IMR-90 (cell line): Measurements from ENCODE around the gene PPP3CB. TPM values are rescaled to one million over a fixed set of nuclear protein-coding genes. Genes with fewer than 3 reads are reported as not detected.

ENCODE experiments used
- ATAC-seq: fragments of 200-7000 bp; cut with Tn5 transposase; 2 replicates; pipeline ENCODE4 v1.9.1; 2020; ENCODE audit warnings: low read depth, mild to moderate bottlenecking, moderate library complexity
- BruUV-seq: library from RNA; stranded (reverse); fragments of 400-500 nt; replicated peaks from 2 replicates; lab custom pipeline; 2021; lab: Mats Ljungman, UMichigan
- CTCF ChIA-PET: fragments of 300-600 bp; formaldehyde crosslinking; extraction: SDS; loops from one replicate; lab custom pipeline; 2021; ENCODE audit warnings: antibody characterized with exemption; lab: Yijun Ruan, JAX
- POLR2A ChIA-PET: fragments of 300-600 bp; sonication (Branson Sonifier 250); formaldehyde crosslinking; loops from one replicate; lab custom pipeline; 2022; ENCODE audit warnings: antibody characterized with exemption; ENCODE audit not compliant: unreplicated experiment; lab: Charles Lee
- DNase-seq: peaks from one replicate; pipeline ENCODE4 v3.0.0; 2013
- H2AFZ ChIP-seq: replicated peaks from 2 replicates; pipeline ENCODE3; 2013; ENCODE audit warnings: low read length, mild to moderate bottlenecking; ENCODE audit not compliant: poor library complexity
- H2AK5ac ChIP-seq: 2 replicates; pipeline ENCODE4 v1.6.1; 2013; ENCODE audit warnings: low read depth, low read length, inconsistent platforms
- H2AK9ac ChIP-seq: replicated peaks from 2 replicates; pipeline ENCODE3; 2013; ENCODE audit warnings: mild to moderate bottlenecking, low read depth, low read length, moderate library complexity; ENCODE audit not compliant: poor library complexity
- H2BK120ac ChIP-seq: 2 replicates; pipeline ENCODE4 v1.6.1; 2013; ENCODE audit warnings: low read depth, low read length, inconsistent platforms
- H2BK15ac ChIP-seq: 3 replicates; pipeline ENCODE4 v1.6.1; 2013; ENCODE audit warnings: low read depth, low read length, inconsistent platforms
- H2BK20ac ChIP-seq: 2 replicates; pipeline ENCODE4 v1.6.1; 2013; ENCODE audit warnings: low read depth, mild to moderate bottlenecking, inconsistent platforms, low read length, moderate library complexity
- H2BK5ac ChIP-seq: 2 replicates; pipeline ENCODE4 v1.6.1; 2013; ENCODE audit warnings: mild to moderate bottlenecking, low read depth, low read length, inconsistent platforms; ENCODE audit not compliant: poor library complexity, severe bottlenecking
- H3K14ac ChIP-seq: replicated peaks from 2 replicates; pipeline ENCODE4 v1.6.1; 2013; ENCODE audit warnings: low read depth, low read length, inconsistent platforms
- H3K18ac ChIP-seq: 2 replicates; pipeline ENCODE4 v1.6.1; 2013; ENCODE audit warnings: low read depth, low read length, control low read depth
- H3K23ac ChIP-seq: 2 replicates; pipeline ENCODE4 v1.6.1; 2013; ENCODE audit warnings: low read depth, low read length, inconsistent platforms
- H3K27ac ChIP-seq: 2 replicates; pipeline ENCODE4 v1.5.1; 2013; ENCODE audit warnings: mild to moderate bottlenecking, control low read depth, low read length; ENCODE audit not compliant: insufficient read depth
- H3K27me3 ChIP-seq: 2 replicates; pipeline ENCODE4 v1.6.1; 2013; ENCODE audit warnings: low read length; ENCODE audit not compliant: control insufficient read depth, insufficient read depth
- H3K36me3 ChIP-seq: 2 replicates; pipeline ENCODE4 v1.6.1; 2013; ENCODE audit warnings: low read length, mixed read lengths; ENCODE audit not compliant: control insufficient read depth, insufficient read depth
- H3K4ac ChIP-seq: 2 replicates; pipeline ENCODE4 v1.6.1; 2013; ENCODE audit warnings: low read depth, low read length, inconsistent platforms
- H3K4me1 ChIP-seq: 2 replicates; pipeline ENCODE4 v1.6.1; 2013; ENCODE audit warnings: low read length, mixed read lengths; ENCODE audit not compliant: control insufficient read depth, insufficient read depth
- H3K4me2 ChIP-seq: 2 replicates; pipeline ENCODE4 v1.6.1; 2013; ENCODE audit warnings: low read depth, mild to moderate bottlenecking, control low read depth, low read length, moderate library complexity
- H3K4me3 ChIP-seq: 2 replicates; pipeline ENCODE4 v1.5.1; 2013; ENCODE audit warnings: low read depth, mild to moderate bottlenecking, control low read depth, low read length, moderate library complexity; ENCODE audit not compliant: insufficient read depth
- H3K56ac ChIP-seq: 2 replicates; pipeline ENCODE4 v1.6.1; 2013; ENCODE audit warnings: low read length, inconsistent platforms; ENCODE audit not compliant: insufficient read depth; ENCODE audit errors: extremely low read depth
- H3K79me1 ChIP-seq, 2 experiments: 2 replicates each; pipeline ENCODE4 v1.6.1; 2013; ENCODE audit warnings: low read length in 2 of 2, inconsistent platforms in 1 of 2, low read depth in 1 of 2
- H3K9ac ChIP-seq: 2 replicates; pipeline ENCODE4 v1.6.1; 2013; ENCODE audit warnings: low read depth, low read length, control low read depth
- H3K9me1 ChIP-seq: 2 replicates; pipeline ENCODE4 v1.6.1; 2013; ENCODE audit warnings: low read length, inconsistent platforms; ENCODE audit not compliant: insufficient read depth
- H3K9me3 ChIP-seq: 2 replicates; pipeline ENCODE4 v1.6.1; 2013; ENCODE audit warnings: low read length; ENCODE audit not compliant: control insufficient read depth, insufficient read depth
- H4K20me1 ChIP-seq: 2 replicates; pipeline ENCODE4 v1.6.1; 2013; ENCODE audit warnings: low read length, inconsistent platforms; ENCODE audit not compliant: insufficient read depth
- H4K5ac ChIP-seq: 2 replicates; pipeline ENCODE4 v1.6.1; 2013; ENCODE audit warnings: mild to moderate bottlenecking, low read depth, low read length, control low read depth
- H4K8ac ChIP-seq, 2 experiments: 2 replicates each; pipeline ENCODE4 v1.6.1; 2013; ENCODE audit warnings: low read depth in 2 of 2, low read length in 2 of 2, control low read depth in 1 of 2, inconsistent platforms in 1 of 2
- H4K91ac ChIP-seq: 2 replicates; pipeline ENCODE4 v1.6.1; 2013; ENCODE audit warnings: low read depth, low read length, inconsistent platforms; ENCODE audit not compliant: insufficient read depth
- CEBPB ChIP-seq: IDR thresholded peaks from 2 replicates; pipeline ENCODE4 v1.6.1; 2012; ENCODE audit warnings: low read depth, low read length, improper control_type of control experiment
- FOS ChIP-seq: fragments of 150-350 bp; IDR thresholded peaks from 2 replicates; pipeline ENCODE4 v1.6.1; 2016; ENCODE audit warnings: low read depth, low read length
- RCOR1 ChIP-seq: IDR thresholded peaks from 2 replicates; pipeline ENCODE4 v1.6.1; 2012; ENCODE audit warnings: mild to moderate bottlenecking, low read length, improper control_type of control experiment; ENCODE audit not compliant: insufficient replicate concordance
- RFX5 ChIP-seq: IDR thresholded peaks from 2 replicates; pipeline ENCODE4 v1.8.0; 2012; ENCODE audit warnings: low read depth, mild to moderate bottlenecking, low read length, moderate library complexity
- SMC3 ChIP-seq: fragments of 150-350 bp; IDR thresholded peaks from 2 replicates; pipeline ENCODE4 v1.6.1; 2016; ENCODE audit warnings: low read depth, mild to moderate bottlenecking, antibody characterized with exemption, low read length, moderate library complexity
- WGBS, 2 experiments: methylation state at CpG; one replicate each; pipeline versions ENCODE4 v1.1.5 to v1.1.7; 2013; ENCODE audit warnings: missing lambda C conversion rate in 2 of 2; ENCODE audit not compliant: insufficient read length in 1 of 2; ENCODE audit errors: extremely low coverage in 2 of 2; 5-methylcytosine and 5-hydroxymethylcytosine counted together
- dilution Hi-C: fragments of 300-500 bp; cut with HindIII; formaldehyde crosslinking; loops from one replicate; pipeline ENCODE4 v1.14.3; 2018; ENCODE audit warnings: low sequenced_read_pairs; ENCODE audit not compliant: unreplicated experiment
- in situ Hi-C: fragments of 300-500 bp; cut with MboI; formaldehyde crosslinking; loops from 3 replicates; pipeline ENCODE4 v1.14.3; 2019; ENCODE audit warnings: low sequenced_read_pairs, inconsistent platforms, mixed read lengths
- intact Hi-C: fragments of 100-400 bp; cut with micrococcal nuclease; formaldehyde crosslinking; loops from 2 replicates; pipeline ENCODE4 v1.10.0; 2022
- polyA plus RNA-seq, 3 experiments: library from polyadenylated mRNA; depleted of rRNA; stranded (reverse); fragments of >200 nt; gene quantifications; 2 replicates each; pipeline ENCODE4 v1.2.3, GENCODE V29; 2012; ENCODE audit warnings: low replicate concordance in 1 of 3
- total RNA-seq: library from RNA; depleted of rRNA; stranded (reverse); fragments of >200 nt; gene quantifications from 2 replicates; pipeline ENCODE4 v1.2.3, GENCODE V29; 2012

PPP3CB gene
- total and polyA plus RNA-seq, 2 of the 4 experiments (the other 2 are of a cell fraction), result 22.9 to 36.4 TPM

DNA sequence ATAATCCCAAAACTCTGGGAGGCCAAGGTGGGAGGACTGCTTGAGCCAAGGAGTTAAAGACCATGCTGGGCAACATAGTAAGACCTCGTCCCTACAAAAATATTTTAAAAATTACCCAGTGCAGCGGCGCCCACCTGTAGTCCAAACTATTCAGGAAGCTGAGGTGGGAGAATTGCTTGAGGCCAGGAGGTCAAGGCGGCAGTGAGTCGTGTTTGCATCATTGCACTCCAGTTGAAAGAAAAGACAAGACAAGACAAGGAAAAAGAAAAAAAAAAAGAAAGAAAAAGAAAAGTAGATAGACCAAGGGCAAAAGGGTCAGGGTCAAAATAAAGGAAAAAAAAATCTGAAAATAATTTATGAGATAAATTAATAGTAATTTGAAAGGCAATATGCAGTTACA, 87.8 kb downstream of the PPP3CB start:
- no peak overlapping the region for H2BK120ac ChIP-seq
- no peaks in the 10 kb centered on the region for H3K27me3 ChIP-seq
- no peak overlapping the region for H2BK5ac ChIP-seq
- no peak overlapping the region for H3K18ac ChIP-seq
- WGBS, 2 experiments, result 90% methylated on average over 2 of the region's 5 CpGs; no CpG with 5 or more reads in 1 of the 2 experiments
- no peaks in the 10 kb centered on the region; the same call in 1 of the 2 replicates for H3K36me3 ChIP-seq
- intact Hi-C loops, result no loop called here
- peaks cover 19 to 60% of the 10 kb centered on the region in 2 experiments for H3K79me1 ChIP-seq
- no peak overlapping the region for H3K4me3 ChIP-seq
- H2AK9ac ChIP-seq, result no peak overlapping the region
- H2BK15ac ChIP-seq, result no peak overlapping the region
- no peak for DNase-seq
- H2AFZ ChIP-seq, result no peak overlapping the region
- no peak overlapping the region for H3K9ac ChIP-seq
- no peak overlapping the region for H3K27ac ChIP-seq
- H3K56ac ChIP-seq, result no peak overlapping the region
- BruUV-seq, result no TSS peak
- H4K5ac ChIP-seq, result no peak overlapping the region
- H3K9me3 ChIP-seq, result no peaks in the 10 kb centered on the region
- peaks cover 6% of the 10 kb centered on the region for H3K9me1 ChIP-seq
- in situ Hi-C loops, result no loop called here
- H3K14ac ChIP-seq, result no peak overlapping the region
- peaks cover 34% of the 10 kb centered on the region for H4K20me1 ChIP-seq
- no peak overlapping the region for H3K4me2 ChIP-seq
- no peak for ATAC-seq
- no peak overlapping the region for H2AK5ac ChIP-seq
- no peak overlapping the region for H2BK20ac ChIP-seq
- ChIA-PET POLR2A (no interaction called here), CTCF (no interaction called here)
- dilution Hi-C loops, result no loop called here
- no peak overlapping the region for H3K4ac ChIP-seq
- H4K8ac ChIP-seq, result no peak overlapping the region
- no peak for TF ChIP-seq SMC3
- TF ChIP-seq RFX5, result no peak
- TF ChIP-seq FOS, result no peak
- no peak for TF ChIP-seq RCOR1
- TF ChIP-seq CEBPB, result no peak
- no peak overlapping the region for H3K23ac ChIP-seq
- H4K91ac ChIP-seq, result no peak overlapping the region
- H3K4me1 ChIP-seq, result no peaks in the 10 kb centered on the region
